CD4-positive, alpha-beta T cell treated with Interleukin-15 for 4 hours (primary cell): ENCODE results near the gene TP53TG3F.
"Not testable (repeated sequence)": the region's sequence is repeated elsewhere in the genome, so short reads cannot be mapped to it uniquely, and the experiment has no call there.

Experiments
- DNase-seq: peaks from one replicate; pipeline ENCODE4 v3.0.0-alpha.2; 2020; ENCODE audit warnings: low spot score

The TP53TG3F gene, protein sequence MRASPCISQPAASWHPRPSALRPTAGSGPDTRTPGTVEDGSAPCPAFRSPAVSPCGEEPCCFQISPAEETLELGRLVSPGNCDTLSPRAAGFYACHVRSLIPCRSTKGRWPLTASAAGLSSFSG

GRCh38 chr16:33459312-33459711, at the start of gene TP53TG3F:
Gene TP53TG3F, plus strand, starts transcription at chr16:33459612. Its CDS starts 68 bp downstream, at chr16:33459680.
- not testable (repeated sequence) for DNase-seq

DNA sequence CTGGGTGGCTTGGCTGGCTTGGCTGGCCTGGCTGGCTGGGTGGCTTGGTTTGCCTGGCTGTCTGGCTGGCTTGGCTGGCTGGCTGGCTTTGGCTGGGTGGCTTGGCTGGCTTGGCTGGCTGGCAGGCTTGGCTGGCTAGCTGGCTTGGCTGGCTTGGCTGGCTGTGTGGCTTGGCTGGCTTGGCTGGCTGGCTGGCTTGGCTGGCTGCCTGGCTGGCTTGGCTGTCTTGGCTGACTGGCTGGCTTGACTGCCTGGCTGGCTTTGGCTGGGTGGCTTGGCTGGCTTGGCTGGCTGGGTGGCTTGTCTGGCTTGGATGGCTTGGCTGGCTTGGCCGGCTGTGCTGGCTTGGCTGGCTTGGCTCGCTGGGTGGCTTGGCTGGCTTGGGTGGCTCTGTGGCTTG, 32.2 kb downstream of the TP53TG3F start:
- not testable (repeated sequence) for DNase-seq

DNA sequence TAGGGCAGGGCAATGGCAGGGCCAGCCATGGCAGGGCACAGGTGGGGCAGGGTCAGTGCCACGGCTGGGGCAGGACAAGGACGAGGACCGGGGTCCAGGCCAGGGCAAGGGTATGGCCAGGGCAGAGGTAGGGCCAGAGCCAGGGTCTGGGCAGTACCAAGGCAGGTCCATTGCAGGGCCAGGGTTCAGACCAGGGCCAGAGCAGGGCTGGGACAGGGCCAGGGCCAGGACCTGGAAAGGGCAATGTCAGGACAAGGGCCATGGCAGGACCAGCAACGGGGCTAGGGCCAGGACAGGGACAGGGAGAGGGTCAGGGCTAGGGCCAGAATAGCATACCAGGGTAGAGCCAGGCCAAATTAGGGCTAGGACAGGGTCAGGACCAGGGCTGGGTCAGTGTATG, 47.8 kb downstream of the TP53TG3F start:
- DNase-seq, result not testable (repeated sequence)

GRCh38 chr16:33509070-33509469, 49.7 kb downstream of the TP53TG3F start:
- not testable (repeated sequence) for DNase-seq

DNA sequence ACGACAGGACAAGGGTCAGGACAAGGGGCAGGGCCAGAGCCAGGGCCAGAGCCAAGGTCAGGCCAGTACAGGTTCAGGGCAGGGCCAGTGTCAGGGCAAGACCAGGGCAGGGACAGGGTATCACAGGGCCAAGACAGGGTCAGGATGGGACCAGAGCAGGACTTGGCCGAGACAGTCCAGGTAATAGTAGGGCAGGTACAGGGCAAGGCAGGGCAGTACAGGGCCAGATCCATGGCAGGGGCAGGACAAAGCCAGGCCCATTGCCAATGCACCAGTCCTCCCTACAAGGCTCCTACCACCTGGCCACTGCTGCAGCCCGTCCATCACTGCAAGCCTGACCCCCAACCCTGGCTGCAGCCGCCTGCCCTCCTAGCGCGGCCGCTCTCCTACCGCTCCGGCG, 50.5 kb downstream of the TP53TG3F start:
- not testable (repeated sequence) for DNase-seq
